Measurements from ENCODE around the gene SLC25A10.

Gene SLC25A10

DNA sequence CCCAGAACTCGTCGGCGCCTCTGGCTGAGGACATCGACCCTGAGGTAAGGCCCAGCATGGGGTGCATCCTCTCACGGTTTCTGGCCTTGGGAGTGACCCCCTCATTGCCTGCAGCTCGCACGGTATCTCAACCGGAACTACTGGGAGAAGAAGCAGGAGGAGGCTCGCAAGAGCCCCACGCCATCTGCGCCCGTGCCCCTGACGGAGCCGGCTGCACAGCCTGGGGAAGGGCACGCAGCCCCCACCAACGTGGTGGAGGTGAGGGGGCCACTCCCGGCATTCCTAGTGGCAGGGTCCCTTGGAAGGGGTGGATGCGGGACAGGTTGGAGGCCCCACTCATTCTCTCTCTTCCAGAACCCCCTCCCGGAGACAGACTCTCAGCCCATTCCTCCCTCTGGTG, 17.3 kb upstream of the SLC25A10 start:
- Histone ChIP-seq H3K27ac (no peak overlapping the region), H3K4me3 (ENCODE audit: low read depth, low read length) (no peak overlapping the region), H3K27me3 (ENCODE audit: insufficient read depth, low read depth, severe bottlenecking) (no peaks in the 10 kb centered on the region), H3K9me3 (ENCODE audit: severe bottlenecking) (no peaks in the 10 kb centered on the region), H3K36me3 (peaks cover 99% of the 10 kb centered on the region)
- TF ChIP-seq, protein P1, sequence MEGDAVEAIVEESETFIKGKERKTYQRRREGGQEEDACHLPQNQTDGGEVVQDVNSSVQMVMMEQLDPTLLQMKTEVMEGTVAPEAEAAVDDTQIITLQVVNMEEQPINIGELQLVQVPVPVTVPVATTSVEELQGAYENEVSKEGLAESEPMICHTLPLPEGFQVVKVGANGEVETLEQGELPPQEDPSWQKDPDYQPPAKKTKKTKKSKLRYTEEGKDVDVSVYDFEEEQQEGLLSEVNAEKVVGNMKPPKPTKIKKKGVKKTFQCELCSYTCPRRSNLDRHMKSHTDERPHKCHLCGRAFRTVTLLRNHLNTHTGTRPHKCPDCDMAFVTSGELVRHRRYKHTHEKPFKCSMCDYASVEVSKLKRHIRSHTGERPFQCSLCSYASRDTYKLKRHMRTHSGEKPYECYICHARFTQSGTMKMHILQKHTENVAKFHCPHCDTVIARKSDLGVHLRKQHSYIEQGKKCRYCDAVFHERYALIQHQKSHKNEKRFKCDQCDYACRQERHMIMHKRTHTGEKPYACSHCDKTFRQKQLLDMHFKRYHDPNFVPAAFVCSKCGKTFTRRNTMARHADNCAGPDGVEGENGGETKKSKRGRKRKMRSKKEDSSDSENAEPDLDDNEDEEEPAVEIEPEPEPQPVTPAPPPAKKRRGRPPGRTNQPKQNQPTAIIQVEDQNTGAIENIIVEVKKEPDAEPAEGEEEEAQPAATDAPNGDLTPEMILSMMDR (IDR thresholded peaks at IDR 0.05; ENCODE audit: low read depth, low read length) = no peak
- DNase-seq = no peak

DNA sequence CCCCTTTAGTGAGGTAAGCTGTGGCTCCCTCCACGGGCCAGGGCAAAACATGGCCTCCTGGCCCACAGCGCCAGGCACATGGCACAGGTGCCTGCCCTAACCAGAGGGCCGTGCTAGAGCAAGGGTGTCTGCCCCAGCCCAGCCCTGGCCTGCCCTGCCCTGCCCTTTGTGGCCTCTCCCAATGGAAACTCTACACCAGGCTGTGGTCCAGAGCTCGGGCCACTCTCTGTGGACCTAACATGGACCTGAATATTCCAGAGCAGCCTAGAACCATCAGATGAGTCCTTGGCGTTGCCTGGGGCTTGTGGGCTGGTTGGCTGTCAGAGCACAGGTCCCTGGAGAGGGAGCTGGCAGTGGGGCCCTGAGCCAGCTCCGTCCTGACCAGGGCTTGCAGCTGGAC, 16.9 kb upstream of the SLC25A10 start:
- Histone ChIP-seq H3K9me3 (ENCODE audit: severe bottlenecking) (no peaks in the 10 kb centered on the region), H3K36me3 (peaks cover 97% of the 10 kb centered on the region), H3K27me3 (ENCODE audit: insufficient read depth, low read depth, severe bottlenecking) (no peaks in the 10 kb centered on the region), H3K4me3 (ENCODE audit: low read depth, low read length) (no peak overlapping the region), H3K27ac (no peak overlapping the region)
- DNase-seq = no peak
- TF ChIP-seq, protein P1 (IDR thresholded peaks at IDR 0.05; ENCODE audit: low read depth, low read length) = no peak

DNA sequence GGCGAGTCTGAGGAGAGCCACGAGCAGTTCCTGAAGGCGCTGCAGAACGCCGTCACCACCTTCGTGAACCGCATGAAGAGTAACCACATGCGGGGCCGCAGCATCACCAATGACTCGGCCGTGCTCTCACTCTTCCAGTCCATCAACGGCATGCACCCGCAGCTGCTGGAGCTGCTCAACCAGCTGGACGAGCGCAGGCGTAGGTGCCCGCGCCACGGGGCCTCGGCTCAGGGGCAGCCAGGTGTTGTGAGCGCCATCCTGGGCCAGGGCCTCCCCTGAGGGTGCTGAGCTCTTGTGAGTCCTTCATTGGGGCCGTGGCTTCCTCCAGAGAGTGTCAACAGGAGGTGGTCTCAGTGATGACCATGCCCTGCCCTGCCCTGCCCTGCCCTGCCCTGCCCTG, 16.3 kb upstream of the SLC25A10 start:
- Histone ChIP-seq H3K4me3 (ENCODE audit: low read depth, low read length) (no peak overlapping the region), H3K27me3 (ENCODE audit: insufficient read depth, low read depth, severe bottlenecking) (no peaks in the 10 kb centered on the region), H3K36me3 (peaks cover 96% of the 10 kb centered on the region), H3K9me3 (ENCODE audit: severe bottlenecking) (no peaks in the 10 kb centered on the region), H3K27ac (no peak overlapping the region)
- TF ChIP-seq, protein P1 (IDR thresholded peaks at IDR 0.05; ENCODE audit: low read depth, low read length) = no peak
- DNase-seq = no peak

DNA sequence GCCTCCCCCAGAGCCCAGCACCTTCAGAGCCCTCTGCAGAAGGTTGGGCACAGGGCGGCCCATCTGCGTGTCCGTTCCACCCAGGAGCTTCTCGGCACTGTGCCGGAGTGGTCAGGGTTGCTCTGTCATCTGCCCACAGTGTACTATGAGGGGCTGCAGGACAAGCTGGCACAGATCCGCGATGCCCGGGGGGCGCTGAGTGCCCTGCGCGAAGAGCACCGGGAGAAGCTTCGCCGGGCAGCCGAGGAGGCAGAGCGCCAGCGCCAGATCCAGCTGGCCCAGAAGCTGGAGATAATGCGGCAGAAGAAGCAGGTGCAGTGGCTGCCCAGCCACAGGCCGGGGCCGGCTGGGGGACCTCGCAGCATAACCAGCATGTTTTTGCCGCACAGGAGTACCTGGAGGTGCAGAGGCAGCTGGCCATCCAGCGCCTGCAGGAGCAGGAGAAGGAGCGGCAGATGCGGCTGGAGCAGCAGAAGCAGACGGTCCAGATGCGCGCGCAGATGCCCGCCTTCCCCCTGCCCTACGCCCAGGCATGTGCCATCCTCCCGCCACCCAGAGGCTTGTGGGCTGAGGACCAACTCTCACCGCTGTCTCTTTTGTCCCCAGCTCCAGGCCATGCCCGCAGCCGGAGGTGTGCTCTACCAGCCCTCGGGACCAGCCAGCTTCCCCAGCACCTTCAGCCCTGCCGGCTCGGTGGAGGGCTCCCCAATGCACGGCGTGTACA, 15.7 kb upstream of the SLC25A10 start:
- peaks cover 96% of the 10 kb centered on the region for H3K36me3 ChIP-seq
- no peaks in the 10 kb centered on the region for H3K27me3 ChIP-seq (ENCODE audit: insufficient read depth, low read depth, severe bottlenecking)
- no peak for DNase-seq
- H3K27ac ChIP-seq = no peak overlapping the region; the same call in 1 of the 2 replicates
- TF ChIP-seq, protein P1 (IDR thresholded peaks at IDR 0.05; ENCODE audit: low read depth, low read length) = no peak
- H3K4me3 ChIP-seq (ENCODE audit: low read depth, low read length) = no peak overlapping the region
- H3K9me3 ChIP-seq (ENCODE audit: severe bottlenecking) = no peaks in the 10 kb centered on the region

DNA sequence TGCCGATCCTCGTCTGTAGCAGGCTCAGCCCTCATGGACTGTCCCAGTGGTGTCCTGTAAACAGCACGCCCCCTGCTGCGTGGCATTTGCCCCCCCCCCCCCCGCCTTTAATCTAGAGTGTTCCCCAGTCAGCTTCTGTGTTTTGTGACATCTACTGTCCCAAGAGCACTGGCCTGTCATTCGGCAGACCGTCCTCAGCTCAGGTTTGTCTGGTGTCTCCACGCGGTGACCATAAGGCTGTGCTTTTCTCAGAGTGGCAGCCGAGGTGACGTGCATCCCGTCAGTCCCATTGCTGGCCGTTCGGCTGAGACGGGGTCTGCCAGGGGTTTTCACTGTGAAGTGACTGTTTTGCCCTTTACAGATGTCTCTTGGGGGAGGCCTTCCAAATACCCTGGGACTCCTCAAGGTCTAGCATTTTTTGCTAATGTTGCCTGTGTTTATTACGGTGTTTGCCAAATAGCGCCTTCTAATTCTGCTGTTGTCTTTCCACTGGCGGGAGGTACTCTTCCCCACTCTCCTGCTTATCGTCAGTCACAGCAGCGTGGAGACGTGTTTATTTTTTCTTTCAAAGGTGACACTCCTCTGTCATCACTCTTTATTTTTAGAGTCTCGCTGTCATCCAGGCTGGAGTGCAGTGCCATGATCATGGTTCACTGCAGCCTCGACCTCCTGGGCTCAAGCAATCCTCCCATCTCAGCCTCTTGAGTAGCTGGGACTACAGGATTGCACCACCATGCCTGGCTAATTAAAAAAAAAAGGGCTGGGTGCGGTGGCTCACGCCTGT, 14.6 kb upstream of the SLC25A10 start:
- H3K27me3 ChIP-seq (ENCODE audit: insufficient read depth, low read depth, severe bottlenecking) = no peaks in the 10 kb centered on the region
- H3K27ac ChIP-seq = no peak overlapping the region
- TF ChIP-seq, protein P1 (IDR thresholded peaks at IDR 0.05; ENCODE audit: low read depth, low read length) = no peak
- H3K36me3 ChIP-seq = peaks cover 96% of the 10 kb centered on the region
- H3K9me3 ChIP-seq (ENCODE audit: severe bottlenecking) = no peaks in the 10 kb centered on the region
- no peak for DNase-seq
- no peak overlapping the region for H3K4me3 ChIP-seq (ENCODE audit: low read depth, low read length)
